ENCODE results near the gene POLR3K.

POLR3K gene

GRCh38 chr16:78444-79150, 25.2 kb upstream of the POLR3K start:
- peak; percentile 51 for DNase-seq (ENCODE audit: low read depth)

- peak; percentile 64 for DNase-seq (ENCODE audit: low read depth)
Measured at GRCh38 chr16:77807-78443, 24.5 kb upstream of the POLR3K start, which contains the start of gene MPG. TSS of gene MPG (plus strand) at chr16:78225. CDS start at chr16:78310, 85 bp downstream.

- peak; percentile 76 for DNase-seq (ENCODE audit: low read depth)
Measured at GRCh38 chr16:77273-77806, 23.9 kb upstream of the POLR3K start.

GRCh38 chr16:76535-77272, 23.3 kb upstream of the POLR3K start:
- DNase-seq (ENCODE audit: low read depth): peak; percentile 71

GRCh38 chr16:75580-76501, 22.4 kb upstream of the POLR3K start:
- DNase-seq (ENCODE audit: low read depth): peak; percentile 92

- no peak for DNase-seq (ENCODE audit: low read depth)
Measured at GRCh38 chr16:74747-75334, 21.4 kb upstream of the POLR3K start.

GRCh38 chr16:74051-74746, 20.8 kb upstream of the POLR3K start:
- no peak for DNase-seq (ENCODE audit: low read depth)

- DNase-seq (ENCODE audit: low read depth): peak; percentile 35
Measured at GRCh38 chr16:72561-73548, 19.4 kb upstream of the POLR3K start, which contains the start of gene RHBDF1. TSS of gene RHBDF1 (minus strand) at chr16:72631. CDS start at chr16:65015, 7,616 bp downstream.

GRCh38 chr16:71540-72401, 18.4 kb upstream of the POLR3K start:
- peak; percentile 63 for DNase-seq (ENCODE audit: low read depth)

- DNase-seq (ENCODE audit: low read depth): no peak
Measured at GRCh38 chr16:71210-71539, 17.8 kb upstream of the POLR3K start.

GRCh38 chr16:69181-69580, 15.8 kb upstream of the POLR3K start:
- no peak for DNase-seq (ENCODE audit: low read depth)

- no peak for DNase-seq (ENCODE audit: low read depth)
Measured at GRCh38 chr16:67884-68789, 14.7 kb upstream of the POLR3K start.

GRCh38 chr16:67183-67791, 13.9 kb upstream of the POLR3K start:
- DNase-seq (ENCODE audit: low read depth): no peak

- no peak for DNase-seq (ENCODE audit: low read depth)
Measured at GRCh38 chr16:66309-67182, 13.1 kb upstream of the POLR3K start.

GRCh38 chr16:65745-66144, 12.3 kb upstream of the POLR3K start:
- peak; percentile 42 for DNase-seq (ENCODE audit: low read depth)

- DNase-seq (ENCODE audit: low read depth): no peak
Measured at GRCh38 chr16:64914-65255, 11.5 kb upstream of the POLR3K start.
